Stimulated activated CD8-positive, alpha-beta memory T cell treated with anti-CD3 and anti-CD28 coated beads, Interleukin-4, amount 100 ng/mL, for 1 hour (primary cell): ENCODE data around the gene SAMD14.

Source experiments
- DNase-seq, 2 donors: peaks; one replicate each; pipeline ENCODE4 v3.0.0-alpha.2; 2020; ENCODE audit warnings: low read depth in 2 of 2, low spot score in 1 of 2

The SAMD14 gene

GRCh38 chr17:50165466-50165865 lies 35.5 kb upstream of the SAMD14 start:
- no peak for DNase-seq

- DNase-seq: no peak
Measured at GRCh38 chr17:50165066-50165465, 35.1 kb upstream of the SAMD14 start.

- no peak for DNase-seq
Measured at GRCh38 chr17:50164697-50164988, 34.7 kb upstream of the SAMD14 start.

GRCh38 chr17:50163843-50164696 lies 34.1 kb upstream of the SAMD14 start:
- no peak for DNase-seq

- DNase-seq: no peak
Measured at GRCh38 chr17:50162466-50163254, 32.7 kb upstream of the SAMD14 start.

- no peak for DNase-seq
Measured at GRCh38 chr17:50161911-50162288, 31.9 kb upstream of the SAMD14 start.

- DNase-seq: peak; percentile 82 to 90
Measured at GRCh38 chr17:50161023-50161910, 31.3 kb upstream of the SAMD14 start.

- no peak for DNase-seq
Measured at GRCh38 chr17:50157891-50158290, 27.9 kb upstream of the SAMD14 start.

- DNase-seq: no peak
Measured at GRCh38 chr17:50155115-50155819, 25.3 kb upstream of the SAMD14 start.

- no peak for DNase-seq
Measured at GRCh38 chr17:50154604-50155003, 24.6 kb upstream of the SAMD14 start.

GRCh38 chr17:50153650-50154575 lies 24.0 kb upstream of the SAMD14 start:
- DNase-seq: no peak

GRCh38 chr17:50152736-50153135 lies 22.8 kb upstream of the SAMD14 start:
- no peak for DNase-seq

GRCh38 chr17:50151937-50152547 lies 22.1 kb upstream of the SAMD14 start:
- no peak for DNase-seq

- peak; percentile 66 to 74 for DNase-seq
Measured at GRCh38 chr17:50151041-50151936, 21.3 kb upstream of the SAMD14 start.

GRCh38 chr17:50150354-50151040 lies 20.5 kb upstream of the SAMD14 start, which contains the start of gene PPP1R9B:
TSS of gene PPP1R9B (minus strand) at chr17:50150677. CDS start at chr17:50150513, 164 bp downstream.
- DNase-seq: no peak

- DNase-seq: no peak
Measured at GRCh38 chr17:50149417-50150353, 19.7 kb upstream of the SAMD14 start.

- DNase-seq: no peak
Measured at GRCh38 chr17:50149091-50149416, 19.1 kb upstream of the SAMD14 start.
